ENCODE data around the gene PCLO.

DNA sequence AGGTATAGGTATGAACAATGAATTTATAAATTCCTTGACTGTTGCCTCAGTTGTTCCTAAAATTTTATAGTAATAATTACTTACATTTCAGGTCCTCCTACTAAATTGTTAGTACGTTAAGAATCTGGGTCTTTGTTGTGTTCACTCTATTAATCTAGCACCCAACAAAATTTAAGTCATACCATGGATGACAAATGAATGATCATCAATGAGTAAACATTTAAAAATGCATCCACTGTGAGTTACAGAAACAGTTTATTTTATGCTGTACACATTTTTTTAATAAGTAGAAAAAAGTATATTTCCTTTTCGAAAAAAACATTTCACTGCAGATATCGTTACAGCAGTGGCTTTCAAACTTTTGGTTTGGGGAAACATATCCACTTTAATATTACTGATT lies 265.2 kb downstream of the PCLO start:
- TF ChIP-seq, protein P1, sequence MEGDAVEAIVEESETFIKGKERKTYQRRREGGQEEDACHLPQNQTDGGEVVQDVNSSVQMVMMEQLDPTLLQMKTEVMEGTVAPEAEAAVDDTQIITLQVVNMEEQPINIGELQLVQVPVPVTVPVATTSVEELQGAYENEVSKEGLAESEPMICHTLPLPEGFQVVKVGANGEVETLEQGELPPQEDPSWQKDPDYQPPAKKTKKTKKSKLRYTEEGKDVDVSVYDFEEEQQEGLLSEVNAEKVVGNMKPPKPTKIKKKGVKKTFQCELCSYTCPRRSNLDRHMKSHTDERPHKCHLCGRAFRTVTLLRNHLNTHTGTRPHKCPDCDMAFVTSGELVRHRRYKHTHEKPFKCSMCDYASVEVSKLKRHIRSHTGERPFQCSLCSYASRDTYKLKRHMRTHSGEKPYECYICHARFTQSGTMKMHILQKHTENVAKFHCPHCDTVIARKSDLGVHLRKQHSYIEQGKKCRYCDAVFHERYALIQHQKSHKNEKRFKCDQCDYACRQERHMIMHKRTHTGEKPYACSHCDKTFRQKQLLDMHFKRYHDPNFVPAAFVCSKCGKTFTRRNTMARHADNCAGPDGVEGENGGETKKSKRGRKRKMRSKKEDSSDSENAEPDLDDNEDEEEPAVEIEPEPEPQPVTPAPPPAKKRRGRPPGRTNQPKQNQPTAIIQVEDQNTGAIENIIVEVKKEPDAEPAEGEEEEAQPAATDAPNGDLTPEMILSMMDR (IDR thresholded peaks at IDR 0.05), result no peak
- TF ChIP-seq, protein P2, sequence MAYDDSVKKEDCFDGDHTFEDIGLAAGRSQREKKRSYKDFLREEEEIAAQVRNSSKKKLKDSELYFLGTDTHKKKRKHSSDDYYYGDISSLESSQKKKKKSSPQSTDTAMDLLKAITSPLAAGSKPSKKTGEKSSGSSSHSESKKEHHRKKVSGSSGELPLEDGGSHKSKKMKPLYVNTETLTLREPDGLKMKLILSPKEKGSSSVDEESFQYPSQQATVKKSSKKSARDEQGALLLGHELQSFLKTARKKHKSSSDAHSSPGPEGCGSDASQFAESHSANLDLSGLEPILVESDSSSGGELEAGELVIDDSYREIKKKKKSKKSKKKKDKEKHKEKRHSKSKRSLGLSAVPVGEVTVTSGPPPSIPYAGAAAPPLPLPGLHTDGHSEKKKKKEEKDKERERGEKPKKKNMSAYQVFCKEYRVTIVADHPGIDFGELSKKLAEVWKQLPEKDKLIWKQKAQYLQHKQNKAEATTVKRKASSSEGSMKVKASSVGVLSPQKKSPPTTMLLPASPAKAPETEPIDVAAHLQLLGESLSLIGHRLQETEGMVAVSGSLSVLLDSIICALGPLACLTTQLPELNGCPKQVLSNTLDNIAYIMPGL (CRISPR knock-in tag; IDR thresholded peaks at IDR 0.05; ENCODE audit: borderline replicate concordance), result no peak
- TF ChIP-seq SMC3 (IDR thresholded peaks at IDR 0.05), result no peak
- TF ChIP-seq RCOR1 (IDR thresholded peaks at IDR 0.05; ENCODE audit: low read depth, low read length), result no peak
- TF ChIP-seq POLR2A (IDR thresholded peaks at IDR 0.05; ENCODE audit: low read length), result no peak
- no peak for TF ChIP-seq ZC3H11A (IDR thresholded peaks at IDR 0.05)
- TF ChIP-seq RAD21 (conservative IDR thresholded peaks at IDR 0.05 in 1 of 2, IDR thresholded peaks at IDR 0.05 in 1 of 2), result no peak

All from A549 (cell line).